GM19395 (cell line): ENCODE results near the gene ROS1.
"Not testable (repeated sequence)": the region's sequence is repeated elsewhere in the genome, so short reads cannot be mapped to it uniquely, and the experiment has no call there.

Experiments
- ATAC-seq: cut with Tn5 transposase; IDR thresholded peaks from one replicate; pipeline ENCODE4 v1.9.1; 2021; ENCODE audit warnings: mild to moderate bottlenecking, moderate library complexity; ENCODE audit not compliant: unreplicated experiment

The ROS1 gene

DNA sequence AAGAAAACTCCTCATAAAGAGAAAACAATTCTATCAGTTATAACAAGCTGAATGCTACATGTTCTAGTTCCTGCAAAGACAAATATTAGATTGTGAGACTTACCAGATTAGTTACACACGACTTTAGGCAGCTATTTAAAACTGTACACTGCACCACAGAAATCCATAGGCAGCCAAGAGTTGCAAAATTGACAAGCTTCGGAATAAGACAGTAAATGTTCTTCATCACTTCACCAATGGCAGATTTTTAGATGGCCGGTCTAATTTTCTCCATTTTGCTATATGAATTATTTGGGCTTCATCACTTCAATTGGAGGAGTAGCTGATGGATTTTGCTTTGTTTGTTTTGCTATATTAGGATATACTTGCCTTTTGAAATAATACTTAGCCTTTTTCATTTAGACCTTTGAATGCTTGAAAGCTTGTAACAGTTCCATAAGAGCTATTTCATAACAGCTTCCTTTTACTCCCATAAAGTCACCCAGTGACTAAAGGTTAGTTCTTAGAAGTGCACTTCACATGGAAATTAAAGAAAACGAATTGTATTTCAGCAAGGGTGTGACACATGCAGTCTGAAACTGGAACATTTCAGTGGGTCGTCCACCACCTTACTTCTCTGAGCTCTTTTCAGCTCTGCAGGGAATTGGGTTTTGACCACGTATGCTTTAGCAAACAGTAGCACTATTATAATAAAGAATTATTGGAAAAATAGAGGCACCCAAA is at the start of gene ROS1:
Gene ROS1 (minus strand): TSS at position 512 of the 723 bp plus-strand sequence. CDS start 286 bp downstream, at position 226.
- ATAC-seq: no peak

DNA sequence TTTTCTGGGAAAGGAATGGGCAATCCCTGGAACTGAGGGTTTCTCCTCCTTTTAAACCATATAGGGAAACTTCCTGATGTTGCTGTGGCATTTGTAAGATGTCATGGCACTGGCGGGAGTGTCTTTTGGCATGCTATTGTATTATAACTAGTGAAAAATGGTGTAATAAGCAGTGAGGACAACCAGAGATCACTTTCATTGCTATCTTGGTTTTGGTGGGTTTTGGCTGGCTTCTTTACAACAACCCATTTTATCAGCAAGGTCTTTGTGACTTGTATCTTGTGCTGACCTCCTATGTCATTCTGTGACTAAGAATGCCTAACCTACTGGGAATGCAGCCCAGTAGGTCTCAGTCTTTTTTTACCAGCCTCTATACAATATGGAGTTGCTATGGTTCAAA is 47.7 kb upstream of the ROS1 start:
- ATAC-seq: no peak

GRCh38 chr6:117472667-117473066 is 46.9 kb upstream of the ROS1 start:
- ATAC-seq: no peak

DNA sequence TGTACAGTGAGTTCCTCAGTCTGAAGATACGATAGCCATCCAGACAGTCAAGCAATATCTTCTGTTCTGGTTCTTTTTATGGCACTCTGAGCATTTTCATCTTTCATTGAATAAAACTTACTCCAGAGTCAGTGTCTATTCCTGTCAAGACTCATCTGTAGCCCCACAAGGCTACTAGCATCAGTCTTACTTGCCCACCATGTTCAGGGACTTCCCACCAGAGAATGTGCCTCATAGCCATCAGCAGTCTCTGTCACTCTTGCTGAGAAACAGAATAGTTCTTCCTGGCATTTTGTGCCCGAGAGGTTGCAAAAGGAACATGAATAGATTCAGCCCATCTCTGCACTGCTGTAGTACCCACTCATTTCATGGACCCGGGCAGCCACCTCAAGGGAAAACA is 44.0 kb upstream of the ROS1 start:
- no peak for ATAC-seq

GRCh38 chr6:117469356-117469755 is 43.6 kb upstream of the ROS1 start:
- no peak for ATAC-seq

GRCh38 chr6:117468527-117468926 is 42.8 kb upstream of the ROS1 start:
- not testable (repeated sequence) for ATAC-seq

DNA sequence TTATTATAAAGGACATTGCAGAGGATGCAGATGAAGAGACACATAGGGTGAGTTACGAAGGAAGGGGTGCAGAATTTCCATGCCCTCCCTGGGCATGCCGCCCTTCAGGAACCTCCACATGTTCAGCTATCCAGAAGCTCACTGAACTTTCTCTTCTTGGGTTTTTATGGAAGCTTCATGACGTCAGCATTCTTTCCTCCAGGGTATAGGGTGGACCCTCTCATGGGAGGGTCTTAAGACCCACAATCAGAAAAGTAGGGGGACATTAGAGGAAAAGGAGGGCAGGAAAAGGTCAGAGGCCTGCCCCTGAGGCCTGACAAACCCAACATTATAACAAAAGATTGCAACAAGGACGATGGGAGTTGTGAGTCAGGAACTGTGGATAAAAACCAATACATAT is 42.1 kb upstream of the ROS1 start:
- ATAC-seq: no peak

DNA sequence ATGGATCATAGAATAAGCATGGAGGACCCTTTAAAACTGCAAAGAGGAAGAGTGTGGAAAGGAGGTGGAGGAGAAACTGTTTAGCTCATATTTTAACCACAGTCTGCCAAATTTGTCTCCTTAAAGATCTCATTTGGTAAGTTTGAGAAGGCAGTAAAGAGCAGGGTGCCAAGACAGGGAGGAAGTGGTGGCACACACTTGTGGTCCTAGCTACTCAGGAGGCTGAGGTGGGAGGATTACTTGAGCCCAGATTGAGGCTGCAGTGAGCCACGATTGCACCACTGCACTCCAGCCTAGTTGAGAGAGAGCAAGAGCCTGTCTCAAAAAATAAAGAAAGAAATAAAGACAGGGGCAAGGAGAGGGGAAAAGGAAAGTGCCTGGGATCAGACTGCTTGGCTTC is 39.9 kb upstream of the ROS1 start:
- ATAC-seq: no peak

GRCh38 chr6:117464700-117465099 is 39.0 kb upstream of the ROS1 start:
- ATAC-seq: no peak

- ATAC-seq: peak; percentile 75
Measured at GRCh38 chr6:117463762-117464665, 38.3 kb upstream of the ROS1 start.

GRCh38 chr6:117459204-117459944 is 33.6 kb upstream of the ROS1 start:
- ATAC-seq: no peak

DNA sequence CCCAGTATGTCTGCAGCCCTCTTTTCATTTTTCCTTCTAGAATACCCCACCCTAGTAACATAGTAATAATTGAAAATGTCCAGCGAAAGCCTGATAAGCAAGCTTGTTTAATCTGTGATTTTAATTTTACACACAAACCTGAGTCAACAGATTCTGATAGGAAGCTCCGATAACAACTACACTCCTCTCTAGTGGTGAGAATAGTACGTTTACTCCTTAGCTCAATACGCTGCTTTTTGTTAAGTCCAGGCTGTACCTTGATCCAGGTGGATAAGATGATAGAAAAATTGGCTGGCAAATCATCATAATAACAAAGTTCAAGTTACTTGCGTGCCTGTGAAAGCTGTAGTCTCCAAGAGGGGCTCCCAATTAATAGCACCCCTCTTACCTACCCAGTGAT is 31.3 kb upstream of the ROS1 start:
- ATAC-seq: no peak

GRCh38 chr6:117456250-117456649 is 30.5 kb upstream of the ROS1 start:
- no peak for ATAC-seq

DNA sequence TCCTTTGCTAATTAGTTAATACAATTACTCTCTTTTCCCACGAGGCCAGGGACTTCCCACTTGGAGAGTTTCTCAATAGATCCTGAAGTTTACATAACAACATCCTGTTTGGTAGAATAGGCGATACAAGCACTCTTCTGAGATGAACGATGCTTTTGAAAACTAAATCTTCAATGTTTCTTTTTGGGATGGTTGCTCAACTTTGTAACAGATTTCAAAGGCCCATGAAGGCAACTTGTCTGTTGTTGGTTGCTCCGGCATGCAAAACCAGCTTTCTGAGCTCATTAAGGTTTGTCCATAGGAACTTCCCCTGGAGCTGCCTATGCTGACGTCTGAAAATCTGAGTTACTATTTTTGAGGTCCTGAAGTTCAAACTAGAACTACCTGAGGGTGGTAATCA is 25.9 kb upstream of the ROS1 start:
- ATAC-seq: no peak

GRCh38 chr6:117449549-117450439 is 24.1 kb upstream of the ROS1 start:
- peak; percentile 55 for ATAC-seq

DNA sequence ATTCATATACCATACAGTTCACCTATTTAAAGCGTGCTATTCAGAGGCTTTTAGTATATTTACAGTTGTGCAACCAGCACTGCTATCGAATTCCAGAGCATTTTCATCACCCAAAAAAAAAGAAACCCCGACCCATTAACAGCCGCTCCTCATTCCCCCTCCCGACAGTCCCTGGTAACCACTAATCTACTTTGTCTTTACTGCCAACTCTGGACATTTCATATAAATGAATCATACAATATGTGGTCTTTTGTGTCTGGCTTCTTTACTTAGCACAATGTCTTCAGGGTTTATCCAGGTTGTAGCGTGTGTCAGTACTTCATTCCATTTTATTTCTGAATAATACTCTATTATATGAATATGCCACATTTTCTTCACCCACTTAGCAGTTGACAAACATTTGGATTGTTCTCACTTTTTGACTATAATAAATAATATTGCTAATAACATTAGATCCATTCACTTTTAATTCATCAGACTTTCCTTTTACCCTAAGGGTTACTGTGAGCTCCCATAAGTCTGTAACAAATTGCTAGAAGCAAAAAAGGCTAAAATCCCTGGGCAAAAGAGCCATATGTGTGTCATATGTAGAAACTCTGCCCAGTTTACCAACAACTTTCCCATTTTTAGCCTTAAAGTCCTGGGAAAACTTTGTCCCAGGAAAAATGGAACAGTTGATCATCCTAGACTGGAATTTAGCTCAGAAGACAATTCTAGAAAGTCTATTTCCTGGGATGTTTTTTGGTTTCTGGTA is 23.2 kb upstream of the ROS1 start:
- ATAC-seq: no peak

- no peak for ATAC-seq
Measured at GRCh38 chr6:117448011-117448410, 22.3 kb upstream of the ROS1 start.

DNA sequence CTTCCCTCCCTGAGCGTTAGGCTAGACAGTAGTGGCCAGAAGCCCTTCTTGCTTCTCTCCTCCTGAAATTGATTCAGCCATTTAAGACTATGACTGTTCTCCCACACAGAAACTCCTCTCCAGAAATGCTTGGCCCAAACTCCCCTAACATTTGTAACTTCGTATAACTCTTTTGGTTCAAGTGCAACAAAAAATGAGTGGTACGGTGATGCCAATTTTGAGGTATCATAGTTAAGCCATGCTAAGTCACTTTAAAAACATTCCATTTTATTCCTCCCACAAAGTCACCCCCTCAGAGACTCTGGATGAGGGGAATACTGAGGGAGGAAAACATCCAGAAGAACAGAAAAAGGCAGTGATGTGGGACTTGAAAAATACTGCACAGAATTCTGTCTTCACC is 21.1 kb upstream of the ROS1 start:
- ATAC-seq: no peak

DNA sequence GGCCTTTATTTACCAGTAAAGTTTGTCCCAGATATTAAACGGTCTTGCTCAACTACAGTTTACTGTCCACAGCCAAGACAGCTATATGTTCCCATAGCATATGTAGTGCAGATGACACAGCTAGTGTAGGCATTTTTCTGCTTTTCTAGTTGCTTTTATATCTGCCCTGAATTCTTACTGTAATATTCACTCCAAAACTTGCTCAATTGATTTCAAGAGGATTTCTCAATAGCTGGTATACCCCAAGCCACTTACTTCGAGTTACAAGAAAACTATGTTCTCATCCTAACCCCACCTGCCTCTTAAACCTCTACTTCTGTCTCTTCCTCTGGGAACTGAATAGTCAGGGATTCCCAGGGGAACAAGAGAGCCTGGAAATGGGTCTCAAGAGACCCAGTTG is 18.9 kb upstream of the ROS1 start:
- ATAC-seq: no peak

GRCh38 chr6:117442313-117442712 is 16.6 kb upstream of the ROS1 start:
- ATAC-seq: not testable (repeated sequence)
